Measurements from ENCODE around the gene FABP7. TPM values are rescaled to one million over a fixed set of nuclear protein-coding genes. Genes with fewer than 3 reads are reported as not detected.

The FABP7 gene
- total RNA-seq, 2 experiments from 2014 or later = not detected

- no peaks in the 10 kb centered on the region for H3K9me3 Mint-ChIP-seq (ENCODE audit: insufficient read depth)
- ATAC-seq (no peak), DNase-seq (no peak)
- CTCF ChIA-PET = no interaction called here
- H3K4me3 Mint-ChIP-seq = no peak overlapping the region
- no peaks in the 10 kb centered on the region for H3K36me3 Mint-ChIP-seq (ENCODE audit: low read depth)
- H3K27ac Mint-ChIP-seq = no peak overlapping the region
- POLR2A ChIA-PET = no interaction called here
- peaks cover 5% of the 10 kb centered on the region for H3K27me3 Mint-ChIP-seq (ENCODE audit: low read depth)
- no peaks in the 10 kb centered on the region for H3K4me1 Mint-ChIP-seq (ENCODE audit: low read depth)
Observed at GRCh38 chr6:122821095-122821494, 41.6 kb downstream of the FABP7 start.

GRCh38 chr6:122825163-122825562 is 45.6 kb downstream of the FABP7 start:
- CTCF ChIA-PET = interaction anchor here (1.8 kb wide), 1 partner anchor 81 kb away, joined by 5 read pairs; no protein-coding TSS in a partner anchor
- no peak overlapping the region for H3K4me3 Mint-ChIP-seq
- H3K4me1 Mint-ChIP-seq (ENCODE audit: low read depth) = no peaks in the 10 kb centered on the region
- no peak for DNase-seq
- ATAC-seq = no peak
- POLR2A ChIA-PET = no interaction called here
- no peak overlapping the region for H3K27ac Mint-ChIP-seq
- H3K9me3 Mint-ChIP-seq (ENCODE audit: insufficient read depth) = no peaks in the 10 kb centered on the region
- H3K27me3 Mint-ChIP-seq (ENCODE audit: low read depth) = peaks cover 7% of the 10 kb centered on the region
- H3K36me3 Mint-ChIP-seq (ENCODE audit: low read depth) = no peaks in the 10 kb centered on the region

- Mint-ChIP-seq H3K27ac (no peak overlapping the region), H3K27me3 (ENCODE audit: low read depth) (peaks cover 8% of the 10 kb centered on the region), H3K36me3 (ENCODE audit: low read depth) (no peaks in the 10 kb centered on the region), H3K4me1 (ENCODE audit: low read depth) (no peaks in the 10 kb centered on the region), H3K9me3 (ENCODE audit: insufficient read depth) (no peaks in the 10 kb centered on the region), H3K4me3 (no peak overlapping the region)
- ATAC-seq (no peak), DNase-seq (no peak)
- ChIA-PET POLR2A (no interaction called here), CTCF (no interaction called here)
Observed at GRCh38 chr6:122829456-122829855, 49.9 kb downstream of the FABP7 start.

GRCh38 chr6:122831511-122831910 is 52.0 kb downstream of the FABP7 start:
- ATAC-seq (no peak), DNase-seq (no peak)
- no peaks in the 10 kb centered on the region for H3K9me3 Mint-ChIP-seq (ENCODE audit: insufficient read depth)
- no peaks in the 10 kb centered on the region for H3K36me3 Mint-ChIP-seq (ENCODE audit: low read depth)
- H3K4me1 Mint-ChIP-seq (ENCODE audit: low read depth) = no peaks in the 10 kb centered on the region
- POLR2A ChIA-PET = no interaction called here
- no peak overlapping the region for H3K27ac Mint-ChIP-seq
- H3K27me3 Mint-ChIP-seq (ENCODE audit: low read depth) = peaks cover 11% of the 10 kb centered on the region
- CTCF ChIA-PET = no interaction called here
- no peak overlapping the region for H3K4me3 Mint-ChIP-seq

- no peak overlapping the region for H3K27ac Mint-ChIP-seq
- no peaks in the 10 kb centered on the region for H3K4me1 Mint-ChIP-seq (ENCODE audit: low read depth)
- H3K36me3 Mint-ChIP-seq (ENCODE audit: low read depth) = no peaks in the 10 kb centered on the region
- peaks cover 11% of the 10 kb centered on the region for H3K27me3 Mint-ChIP-seq (ENCODE audit: low read depth)
- CTCF ChIA-PET = no interaction called here
- no peak overlapping the region for H3K4me3 Mint-ChIP-seq
- H3K9me3 Mint-ChIP-seq (ENCODE audit: insufficient read depth) = no peaks in the 10 kb centered on the region
- DNase-seq (no peak), ATAC-seq (no peak)
- POLR2A ChIA-PET = no interaction called here
Observed at GRCh38 chr6:122832459-122832858, 52.9 kb downstream of the FABP7 start.

- Mint-ChIP-seq H3K27me3 (ENCODE audit: low read depth) (peaks cover 11% of the 10 kb centered on the region), H3K27ac (no peak overlapping the region), H3K36me3 (ENCODE audit: low read depth) (no peaks in the 10 kb centered on the region), H3K4me3 (no peak overlapping the region), H3K9me3 (ENCODE audit: insufficient read depth) (no peaks in the 10 kb centered on the region), H3K4me1 (ENCODE audit: low read depth) (no peaks in the 10 kb centered on the region)
- DNase-seq (no peak), ATAC-seq (no peak)
- CTCF ChIA-PET = no interaction called here
- POLR2A ChIA-PET = no interaction called here
Observed at GRCh38 chr6:122833021-122833491, 53.5 kb downstream of the FABP7 start.

Other genes starting within 250 kb of the FABP7 start
- gene PKIB, start 169.3 kb upstream of the FABP7 start, total RNA-seq = under 1 TPM; 0.44 to 0.76 TPM
- not detected for gene SMPDL3A, start 9.5 kb downstream of the FABP7 start, total RNA-seq
- not detected for gene CLVS2, start 216.5 kb downstream of the FABP7 start, total RNA-seq

All from activated CD8-positive, alpha-beta T cell treated with anti-CD3 and anti-CD28 coated beads, Interleukin-2, amount 10 ng/mL, durations not matched to agents 7 days and 5 days (primary cell).